GM19043 (cell line): ENCODE results near the gene RNF182.
"Not testable (repeated sequence)": the region's sequence is repeated elsewhere in the genome, so short reads cannot be mapped to it uniquely, and the experiment has no call there.

Experiments used
- ATAC-seq: cut with Tn5 transposase; IDR thresholded peaks from one replicate; pipeline ENCODE4 v1.9.1; 2021; ENCODE audit warnings: low read depth; ENCODE audit not compliant: unreplicated experiment

The RNF182 gene

DNA sequence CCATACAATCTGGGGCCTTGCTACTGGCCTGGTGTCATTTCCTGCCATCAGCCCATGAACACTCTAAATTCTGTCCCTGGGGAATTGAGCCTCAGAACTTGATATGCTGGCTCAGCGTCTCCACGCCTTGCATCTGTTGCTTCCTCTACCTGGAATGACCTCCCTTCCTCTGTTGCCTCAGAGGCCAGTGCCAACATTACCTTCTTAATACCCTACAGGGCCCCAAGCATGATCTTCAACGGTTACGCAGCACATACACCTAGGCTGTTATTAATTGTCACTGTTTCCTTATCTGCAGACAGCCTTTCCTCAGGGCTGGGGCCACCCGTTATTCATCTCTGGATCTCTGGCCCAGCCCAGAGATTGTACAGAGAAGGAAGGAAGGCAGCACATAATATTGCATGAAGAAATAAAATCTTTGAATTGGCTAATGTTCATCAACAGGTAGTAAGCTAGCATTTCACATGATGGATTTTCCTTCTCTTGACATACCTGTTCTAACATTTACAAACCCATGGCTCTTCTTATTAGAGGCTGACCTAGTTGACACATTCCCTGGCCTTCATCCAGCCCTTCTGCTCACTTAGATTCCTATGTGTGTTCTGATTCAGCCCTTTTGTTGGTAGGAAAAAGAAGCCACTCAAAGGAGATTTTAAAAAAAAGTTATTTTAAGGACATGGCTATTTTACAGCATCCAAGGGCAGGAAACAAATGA is 8.4 kb upstream of the RNF182 start:
- no peak for ATAC-seq

DNA sequence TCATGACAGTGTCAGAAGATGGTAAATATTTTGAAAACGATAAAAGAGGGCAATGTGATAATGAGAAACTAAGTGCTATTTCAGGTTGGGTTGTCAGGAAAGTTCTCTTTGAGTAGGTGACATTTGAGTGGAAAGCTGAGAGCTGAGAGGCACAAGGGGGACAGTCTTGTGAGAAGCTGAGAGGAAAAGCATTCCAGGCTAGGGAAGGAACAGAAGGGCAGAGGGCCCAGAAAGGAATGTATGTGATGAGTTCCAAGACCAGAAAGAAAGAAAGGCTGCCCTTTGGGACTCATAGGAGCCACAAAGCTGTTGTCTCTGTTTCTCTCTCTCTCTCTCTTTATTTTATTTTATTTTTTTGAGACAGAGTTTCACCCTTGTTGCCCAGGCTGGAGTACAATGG is 7.6 kb upstream of the RNF182 start:
- ATAC-seq = no peak

DNA sequence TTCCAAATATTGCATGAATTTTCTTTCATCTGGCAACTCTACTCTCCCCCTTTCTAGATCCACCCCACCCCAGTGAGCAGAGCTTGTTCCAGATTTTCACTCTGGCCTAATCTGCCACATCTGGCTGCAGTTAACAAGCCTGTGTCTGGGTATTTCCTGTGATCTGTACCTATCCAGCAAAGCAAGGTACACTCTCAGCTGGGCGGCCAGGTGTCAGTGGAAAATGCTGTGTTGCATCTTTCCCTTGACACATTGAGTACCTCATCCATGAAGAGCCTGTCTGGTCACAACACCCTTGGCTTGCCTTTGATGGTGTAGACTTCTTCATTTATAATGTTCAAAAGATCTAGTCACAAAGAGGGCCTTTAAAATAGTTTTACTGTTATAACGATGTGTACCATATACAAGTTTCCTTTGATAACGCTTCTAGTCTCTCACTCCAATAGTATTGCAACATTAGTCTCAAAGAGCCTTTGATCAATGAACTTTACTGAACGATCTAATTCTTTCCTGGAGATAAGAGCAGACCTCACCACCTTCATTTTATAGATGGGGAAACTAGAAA is 6.0 kb upstream of the RNF182 start:
- no peak for ATAC-seq

DNA sequence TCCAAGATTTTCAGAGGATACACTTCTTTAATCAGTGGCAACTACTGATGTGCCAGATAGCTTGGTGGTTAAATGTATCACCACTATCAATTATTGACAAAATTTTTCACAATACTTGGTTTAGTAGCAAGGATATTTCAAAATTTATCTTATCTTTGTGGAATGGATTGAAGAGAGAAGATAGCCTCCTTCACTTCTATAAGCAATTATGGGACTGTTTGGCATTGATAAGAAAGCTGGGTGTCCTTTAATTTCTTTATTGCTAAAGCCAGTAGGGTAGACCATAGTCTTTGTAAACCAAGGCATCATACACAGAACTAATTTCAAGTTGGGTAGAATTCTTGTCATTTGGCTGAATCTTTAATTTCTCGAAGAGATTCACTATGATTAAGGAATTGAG is 4.9 kb upstream of the RNF182 start:
- ATAC-seq = no peak

DNA sequence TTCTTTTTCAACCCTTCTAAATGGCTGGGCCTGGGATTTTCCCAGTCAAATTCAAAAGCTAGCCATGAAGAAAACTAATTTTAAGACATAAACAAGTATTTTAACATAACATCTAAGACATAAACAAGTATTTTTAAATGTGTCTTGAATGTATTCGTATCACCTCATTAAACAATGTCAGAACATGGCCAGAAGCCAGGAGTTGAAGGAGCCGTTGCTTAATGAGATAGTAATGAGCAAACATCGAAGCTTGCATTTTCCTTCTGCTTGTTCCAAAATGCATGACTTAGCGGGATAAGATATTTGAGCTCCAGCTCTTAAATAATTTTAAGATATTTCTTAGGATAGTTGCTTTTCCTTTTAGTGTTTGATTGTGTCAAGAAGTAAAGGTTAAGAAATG is 4.2 kb upstream of the RNF182 start:
- no peak for ATAC-seq

DNA sequence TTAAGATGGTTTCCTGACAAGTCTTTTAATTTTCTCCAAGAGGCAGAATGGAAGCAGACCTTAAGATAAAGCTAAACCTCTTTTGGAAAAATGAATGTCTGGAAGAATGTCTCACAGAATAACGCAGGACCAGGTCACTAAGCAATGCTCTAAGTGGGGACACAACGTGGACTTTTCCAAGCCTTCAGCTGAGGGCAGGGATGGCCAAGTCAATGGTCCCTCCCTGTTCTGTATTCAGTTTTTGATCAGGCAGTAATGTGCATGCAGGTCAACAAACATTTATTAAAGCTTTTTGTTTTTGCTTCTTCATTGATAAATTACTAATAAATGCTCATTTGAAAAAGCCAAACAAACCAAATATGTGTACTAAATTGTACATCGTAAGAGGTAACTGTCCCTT is 2.0 kb upstream of the RNF182 start:
- no peak for ATAC-seq

DNA sequence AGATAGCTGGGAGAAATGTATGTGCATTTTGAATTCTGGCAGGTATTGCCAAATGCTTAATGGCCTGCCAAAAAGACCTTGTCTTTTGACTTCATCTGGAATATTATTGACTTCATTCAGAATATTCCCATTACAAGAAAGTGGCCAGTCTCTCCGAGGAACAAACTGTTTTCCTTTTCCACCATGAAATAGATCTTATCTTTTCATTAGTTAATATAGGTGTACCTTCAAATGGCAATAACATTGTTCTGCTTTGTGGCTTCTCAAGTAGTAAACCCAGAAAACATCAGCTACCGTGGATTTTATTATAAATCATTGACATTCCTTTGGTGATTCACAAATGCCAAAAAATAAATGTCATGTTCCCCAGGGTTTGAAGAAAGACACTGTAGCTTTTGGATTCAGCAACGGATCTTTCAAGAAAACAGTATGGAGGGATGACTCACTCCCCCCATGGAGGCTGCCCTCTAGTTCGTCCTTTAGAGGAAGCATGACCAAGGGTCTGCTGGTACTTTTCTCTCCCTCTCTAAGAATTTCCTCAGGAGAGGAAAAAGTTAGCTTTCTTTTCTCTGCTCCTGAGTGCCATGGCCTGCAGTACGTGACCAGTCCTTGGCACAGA is 1.1 kb upstream of the RNF182 start:
- ATAC-seq = no peak

DNA sequence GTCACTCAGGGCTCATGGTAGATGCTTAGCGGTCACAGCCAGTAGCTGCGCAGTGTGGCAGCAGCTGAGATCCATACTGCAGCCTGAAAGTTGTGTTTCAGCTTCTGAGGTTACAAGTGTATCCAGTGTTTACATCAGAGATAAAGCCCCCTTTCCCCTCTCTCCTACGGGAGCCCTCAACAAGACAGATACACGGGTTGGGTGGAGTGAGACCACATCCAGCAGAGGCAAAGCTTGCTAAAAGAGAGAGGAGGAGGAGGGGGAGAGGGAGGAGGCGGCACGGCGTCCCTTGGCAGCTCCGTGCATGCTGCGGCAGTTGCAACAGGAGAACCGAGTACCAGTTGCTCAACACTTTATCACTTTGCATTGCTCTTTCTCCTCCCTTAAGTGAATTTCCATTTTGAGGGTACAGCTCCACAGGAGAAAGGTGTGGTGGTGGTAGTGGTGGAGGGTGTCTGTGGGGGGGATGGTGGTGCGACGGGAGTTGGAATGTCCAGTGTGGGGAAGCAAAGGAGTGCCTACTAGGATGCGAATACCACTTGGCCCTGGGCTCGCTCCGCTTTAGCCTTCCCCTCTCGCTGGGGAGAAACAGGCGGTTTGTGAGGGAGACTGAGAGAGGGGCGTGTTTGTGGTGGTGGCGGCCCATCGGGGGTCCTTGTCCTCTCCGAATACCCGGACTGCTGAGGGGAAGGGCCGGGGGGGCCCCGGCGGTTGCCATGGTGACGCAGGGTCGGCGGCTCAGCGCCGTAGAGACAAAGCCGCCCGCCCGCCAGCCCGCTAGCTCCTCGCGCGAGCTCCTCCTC is 405 bp upstream of the RNF182 start:
- no peak for ATAC-seq

DNA sequence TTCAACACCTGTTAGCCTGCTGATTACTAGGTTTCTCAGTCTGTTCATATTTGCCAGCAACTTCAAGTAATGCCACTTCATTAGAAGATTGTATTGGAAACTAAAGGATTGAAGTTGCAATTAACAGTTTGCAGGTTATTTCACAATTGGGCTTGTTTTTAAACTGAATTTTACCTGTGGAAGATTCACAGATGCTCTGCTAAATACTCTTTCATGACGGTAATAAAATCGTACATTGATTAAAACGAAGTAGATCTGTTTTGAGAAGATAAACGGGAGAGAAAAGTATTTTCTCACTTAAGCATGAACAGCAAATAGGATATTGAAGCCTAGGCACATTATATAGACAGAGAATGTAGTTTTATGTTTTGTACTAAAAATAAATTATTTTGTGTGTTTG is 1.6 kb downstream of the RNF182 start:
- no peak for ATAC-seq

DNA sequence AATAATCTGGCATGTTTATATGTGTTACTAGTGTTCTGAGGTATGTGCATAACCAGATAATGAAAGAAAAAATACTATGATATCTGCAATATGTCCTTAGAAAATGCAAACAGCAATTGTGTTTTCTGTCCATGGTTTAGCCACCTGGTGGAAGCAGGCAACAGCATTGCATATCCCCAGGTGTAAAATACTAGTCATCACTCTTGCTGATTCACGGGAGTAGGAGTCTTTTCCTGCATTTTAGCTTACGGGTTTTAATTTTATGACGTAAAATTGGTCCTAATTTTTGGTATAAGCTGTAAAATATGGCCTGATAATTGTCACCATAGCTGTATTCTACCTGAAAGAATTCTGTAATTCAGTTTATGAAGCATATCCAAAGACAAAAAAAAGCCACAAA is 2.5 kb downstream of the RNF182 start:
- ATAC-seq = no peak

DNA sequence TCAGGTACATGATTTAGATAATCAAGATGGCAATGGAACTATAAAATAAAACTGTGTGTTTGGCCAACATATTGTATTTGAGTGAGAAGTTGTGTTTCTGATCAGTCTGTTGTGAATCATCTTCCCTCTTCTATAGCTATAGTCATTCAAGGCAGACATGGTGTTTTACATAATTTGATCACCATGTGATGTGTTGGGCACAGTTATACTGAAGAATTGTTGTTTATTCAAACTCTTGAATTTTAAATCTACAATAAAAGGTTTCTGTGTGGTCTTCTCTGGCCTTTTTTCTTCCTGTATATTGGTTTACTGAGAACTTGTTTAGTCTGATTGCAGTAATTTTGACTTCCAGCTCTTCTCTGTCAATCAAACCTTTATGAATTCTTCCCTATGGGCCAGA is 4.4 kb downstream of the RNF182 start:
- ATAC-seq = no peak

DNA sequence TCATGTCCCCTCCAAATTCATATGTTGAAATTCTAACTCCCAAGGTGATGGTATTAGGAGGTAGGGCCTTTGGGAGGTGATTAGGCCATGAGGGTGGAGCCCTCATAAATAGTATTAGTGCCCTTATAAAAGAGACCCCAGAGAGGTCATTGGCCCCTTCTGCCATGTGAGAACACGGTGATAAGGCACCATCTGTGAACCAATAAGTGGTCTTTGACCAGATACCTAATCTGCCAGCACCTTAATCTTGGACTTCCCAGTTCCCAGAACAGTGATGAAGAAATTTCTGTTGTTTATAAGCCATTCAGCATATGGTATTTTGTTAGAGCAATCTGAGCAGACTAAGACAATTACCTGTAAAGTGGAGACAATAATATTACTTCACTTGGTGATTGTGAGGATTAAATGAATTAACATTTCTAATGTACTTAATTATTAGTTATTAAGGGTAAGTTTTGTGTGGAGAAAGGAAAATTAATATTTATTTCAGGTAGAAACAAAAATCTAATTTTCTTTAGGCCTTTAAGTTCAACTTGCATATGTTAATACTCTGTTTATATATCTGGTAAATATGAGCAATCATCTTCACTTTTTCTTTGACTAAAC is 7.1 kb downstream of the RNF182 start:
- ATAC-seq = no peak

DNA sequence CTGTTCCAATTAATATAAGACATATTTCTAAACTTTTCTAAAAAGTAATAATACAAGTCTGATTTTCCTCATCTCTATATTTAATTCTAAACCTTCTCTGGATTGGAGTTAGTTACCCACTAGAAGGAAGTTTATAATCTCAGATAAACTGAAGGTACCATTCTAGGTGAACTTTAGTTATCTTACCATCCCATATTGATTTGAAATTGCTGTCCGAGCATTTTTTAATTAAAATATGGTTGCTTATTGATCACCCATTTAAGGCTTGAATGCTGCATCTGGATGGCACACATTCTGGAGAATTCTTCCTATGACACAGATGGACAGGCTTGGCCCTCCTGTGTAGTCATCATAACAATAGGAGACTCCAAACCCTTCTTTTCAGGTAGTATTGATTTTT is 8.0 kb downstream of the RNF182 start:
- no peak for ATAC-seq

DNA sequence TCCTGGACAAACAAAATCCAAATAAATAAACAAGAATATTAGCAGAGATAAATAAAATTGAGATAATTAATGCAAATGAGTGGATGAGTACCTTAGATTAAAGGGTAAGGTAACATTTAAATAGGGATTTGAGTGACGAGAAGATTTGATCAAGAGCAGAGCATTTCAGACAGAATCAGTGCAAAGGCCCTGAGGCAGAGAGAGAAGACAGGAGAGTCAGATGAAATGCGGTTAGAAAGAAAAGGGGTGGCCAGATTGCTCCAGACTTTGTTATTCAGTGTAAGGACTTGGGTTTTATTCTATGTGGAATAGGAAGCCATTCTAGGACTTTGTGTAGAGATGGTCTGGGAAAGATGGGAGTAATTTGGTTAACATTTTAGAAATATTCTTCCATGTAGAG is 10.0 kb downstream of the RNF182 start:
- no peak for ATAC-seq

DNA sequence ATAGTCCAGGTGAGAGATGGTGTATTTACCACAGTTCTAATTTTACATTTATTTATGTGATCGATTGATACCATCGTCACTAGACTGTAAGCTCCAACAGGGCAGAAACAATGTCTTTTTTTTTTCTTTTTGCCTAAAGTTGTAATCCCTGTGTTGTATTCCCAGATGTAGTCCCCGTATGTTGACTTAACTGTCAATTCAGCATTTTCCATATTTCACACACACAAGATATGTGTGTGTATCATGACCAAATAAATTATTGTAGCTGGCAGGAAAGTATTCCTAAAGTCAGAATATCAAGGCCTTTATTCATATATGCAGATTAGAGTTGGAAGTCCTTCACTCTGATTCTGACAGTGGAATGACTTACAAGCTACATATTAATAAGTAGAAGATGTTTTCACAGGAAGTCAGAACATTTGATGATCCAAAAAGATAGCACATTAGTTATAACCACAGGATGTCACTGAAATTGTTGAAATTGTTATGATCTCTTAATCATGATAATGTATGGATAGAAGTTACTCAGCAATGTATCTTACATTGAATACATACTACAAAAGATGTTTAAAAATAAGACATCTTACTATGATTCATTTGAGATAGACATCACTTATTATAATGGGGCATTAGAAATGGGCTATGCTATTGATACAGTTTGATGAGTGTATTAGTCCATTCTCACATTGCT is 10.6 kb downstream of the RNF182 start:
- ATAC-seq = no peak

DNA sequence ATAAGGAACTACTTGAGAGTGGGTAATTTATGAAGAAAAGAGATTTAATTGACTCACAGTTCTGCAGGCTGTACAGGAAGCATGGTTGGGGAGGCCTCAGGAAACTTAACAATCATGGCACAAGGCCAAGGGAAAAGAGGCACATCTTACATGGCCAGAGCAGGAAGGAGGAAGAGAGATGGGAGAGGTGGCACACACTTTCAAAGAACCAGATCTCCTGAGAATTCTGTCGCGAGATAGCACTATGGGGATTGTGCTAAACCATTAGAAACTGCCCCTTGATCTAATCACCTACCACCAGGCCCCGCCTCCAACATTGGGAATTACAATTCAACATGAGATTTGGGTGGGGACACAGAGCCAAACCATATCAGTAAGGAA is 11.1 kb downstream of the RNF182 start:
- not testable (repeated sequence) for ATAC-seq

DNA sequence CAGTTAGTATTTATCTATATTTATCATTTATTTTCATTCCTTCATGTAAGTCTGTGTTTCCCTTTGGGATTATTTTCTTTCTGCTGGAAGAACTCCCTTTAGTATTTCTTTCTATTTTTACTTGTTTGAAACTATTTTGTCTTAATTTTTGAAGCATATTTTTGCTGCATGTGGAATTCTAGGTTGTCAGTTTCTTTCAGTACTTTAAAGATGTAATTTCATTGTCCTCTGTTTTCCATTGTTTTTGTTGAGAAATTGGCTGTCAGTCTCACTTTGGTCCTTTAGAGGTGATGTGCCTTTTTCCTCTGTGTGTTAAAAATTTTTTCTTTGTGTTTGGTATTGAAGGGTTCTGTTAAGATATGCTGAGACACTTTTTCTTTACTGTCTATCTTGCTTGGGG is 17.1 kb downstream of the RNF182 start:
- ATAC-seq = no peak

DNA sequence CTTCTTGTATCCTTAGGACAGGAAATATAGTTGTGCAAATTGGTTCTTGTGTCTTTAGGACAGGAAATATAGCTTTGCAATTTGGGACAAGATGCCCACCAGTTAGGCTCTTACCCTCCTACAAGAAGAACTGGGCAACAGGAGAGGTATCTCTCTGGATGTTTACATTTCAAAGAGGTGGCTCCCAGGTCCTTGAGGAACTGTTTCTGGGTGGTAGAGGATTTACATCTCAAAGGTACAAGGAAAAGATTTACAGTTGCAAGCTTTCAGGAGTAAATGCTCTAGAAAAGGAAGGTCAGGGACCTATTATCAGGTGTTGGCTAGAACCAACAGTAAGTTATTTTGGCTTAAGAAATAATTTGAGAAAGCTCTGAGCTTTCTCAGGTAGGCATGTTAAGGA is 19.2 kb downstream of the RNF182 start:
- ATAC-seq = no peak

DNA sequence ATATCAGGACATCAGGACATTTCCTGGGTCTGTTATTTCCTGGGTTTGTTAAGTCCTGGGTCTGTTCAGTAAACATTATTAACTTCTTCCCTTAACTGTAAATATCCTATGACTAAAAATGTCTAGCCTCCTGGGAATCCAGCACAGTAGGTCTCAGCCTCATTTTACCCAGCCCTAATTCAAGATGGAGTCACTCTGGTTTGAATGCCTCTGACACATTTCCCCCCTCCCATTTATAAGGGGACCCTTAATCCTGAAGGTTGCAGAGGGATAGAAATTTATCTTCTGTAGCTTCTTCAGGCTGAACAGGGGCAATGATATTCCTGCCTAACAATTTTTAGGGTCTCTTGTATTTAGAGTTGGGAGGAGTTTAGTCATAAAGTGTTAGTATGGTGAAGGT is 21.8 kb downstream of the RNF182 start:
- no peak for ATAC-seq

DNA sequence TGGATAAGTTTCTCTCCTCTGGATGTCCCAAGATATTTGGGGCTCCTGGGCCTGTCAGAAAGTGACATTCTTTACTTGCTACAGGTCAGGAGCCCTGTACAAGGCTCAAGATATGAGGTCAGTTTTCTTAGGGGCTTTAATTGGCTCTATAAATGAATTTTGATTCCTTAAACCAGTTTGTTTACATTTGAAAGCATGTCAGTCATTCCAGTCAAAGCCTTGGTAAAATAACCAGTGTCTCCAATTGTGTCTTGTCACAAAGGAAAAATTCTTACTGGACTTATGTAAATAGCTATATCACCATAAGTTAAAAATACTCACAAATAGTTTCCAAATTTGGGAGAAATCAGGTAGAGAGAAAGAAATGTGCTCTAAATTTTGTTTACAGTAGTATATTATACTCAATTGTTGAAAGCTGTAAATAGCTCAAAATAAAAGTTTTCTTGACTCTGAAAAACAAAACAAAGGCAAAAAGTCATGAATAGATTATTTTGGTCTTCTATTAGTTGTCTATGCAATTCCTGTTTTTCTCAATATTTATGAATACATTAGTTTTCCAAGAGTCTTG is 22.9 kb downstream of the RNF182 start:
- ATAC-seq = no peak
